Esophagus muscularis mucosa (tissue), 4 donors: ENCODE results near the gene SSTR5. TPM values are rescaled to one million over a fixed set of nuclear protein-coding genes. Genes with fewer than 3 reads are reported as not detected.

Experiments
- DNase-seq: peaks from one replicate; pipeline ENCODE4 v3.0.0-alpha.2; 2017; ENCODE audit errors: extremely low spot score
- H3K27ac ChIP-seq, 4 donors: fragments of 200-600 bp; sonication (generic); replicated peaks in 1 of 4; 1 replicate in 3 of 4; 2 replicates in 1 of 4; pipeline ENCODE4 v1.5.1; 2016 to 2019; ENCODE audit warnings: mild to moderate bottlenecking in 1 of 4
- H3K27me3 ChIP-seq, 4 donors: fragments of 200-600 bp; sonication (generic); one replicate each; pipeline versions ENCODE4 v1.5.1 to v1.6.0; 2016 to 2019
- H3K36me3 ChIP-seq, 4 donors: fragments of 200-600 bp; sonication (generic); one replicate each; pipeline ENCODE4 v1.5.1; 2016 to 2019
- H3K4me1 ChIP-seq, 4 donors: fragments of 200-600 bp; sonication (generic); one replicate each; pipeline ENCODE4 v1.5.1; 2016 to 2019
- H3K4me3 ChIP-seq, 4 donors: fragments of 200-600 bp; sonication (generic); 1 replicate in 2 of 4; 2 replicates in 2 of 4; pipeline ENCODE4 v1.5.1; 2016 to 2019; ENCODE audit warnings: mild to moderate bottlenecking in 4 of 4, moderate library complexity in 1 of 4
- H3K9me3 ChIP-seq, 4 donors: fragments of 200-600 bp; sonication (generic); 1 replicate in 3 of 4; 2 replicates in 1 of 4; pipeline ENCODE4 v1.5.1; 2016 to 2019
- EP300 ChIP-seq: sonication (generic); formaldehyde crosslinking; IDR thresholded peaks from one replicate; pipeline ENCODE4 v1.6.1; 2017; ENCODE audit warnings: antibody characterized with exemption
- POLR2A ChIP-seq: fragments of 450-650 bp; IDR thresholded peaks from one replicate; pipeline ENCODE4 v1.6.1; 2017; ENCODE audit warnings: antibody characterized with exemption, moderate library complexity, mild to moderate bottlenecking, low read depth
- POLR2AphosphoS5 ChIP-seq, 2 donors: sonication (generic); formaldehyde crosslinking; IDR thresholded peaks; one replicate each; pipeline ENCODE4 v1.6.1; 2017; ENCODE audit warnings: antibody characterized with exemption in 2 of 2
- WGBS: methylation state at CpG from one replicate; pipeline ENCODE4 v1.1.5; 2018; 5-methylcytosine and 5-hydroxymethylcytosine counted together
- intact Hi-C: fragments of 100-400 bp; cut with DNase I; formaldehyde crosslinking; loops from one replicate; pipeline ENCODE4 v1.15.1; 2023
- total RNA-seq, 4 donors: library from RNA; depleted of rRNA; stranded (reverse); fragments of >200 nt; gene quantifications; one replicate each; pipeline versions ENCODE4 v1.1.0 to v1.2.1, GENCODE V29; 2016
- TF ChIP-seq, protein P1 (sequence below), 3 experiments: fragments of 200-600 bp in 2 of 3; fragments of 450-650 bp in 1 of 3; sonication (generic) in 2 of 3; IDR thresholded peaks; one replicate each; pipeline ENCODE4 v1.5.1; 2017 to 2019; ENCODE audit warnings: antibody characterized with exemption in 3 of 3, mild to moderate bottlenecking in 2 of 3, moderate library complexity in 1 of 3

The SSTR5 gene
- total RNA-seq, 4 donors from 2014 or later = not detected

DNA sequence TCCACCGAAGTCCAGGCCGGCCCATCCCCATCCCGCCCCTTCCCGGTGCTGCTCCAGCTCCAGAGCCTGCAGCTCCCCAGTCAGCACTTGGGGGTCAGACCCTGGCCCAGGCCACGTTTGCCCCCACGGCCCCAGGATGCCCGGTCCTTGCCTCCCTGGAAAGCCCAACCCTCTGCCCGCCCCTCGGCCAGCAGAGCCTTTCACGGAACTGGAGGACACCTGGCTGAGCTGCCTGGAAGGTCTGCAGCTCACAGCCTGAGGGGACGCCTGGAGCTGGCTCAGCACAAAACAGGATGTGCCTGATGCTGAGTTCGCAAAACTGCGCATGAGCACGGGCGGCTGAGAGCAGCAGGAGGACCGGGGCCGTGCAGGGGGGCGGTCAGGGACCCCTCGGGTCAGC lies 29.7 kb upstream of the SSTR5 start:
- Histone ChIP-seq H3K9me3 (peaks cover 0 to 8% (median 3%) of the 10 kb centered on the region in 4 donors), H3K4me3 (no peak overlapping the region), H3K4me1 (peaks cover 0 to 32% (median 11%) of the 10 kb centered on the region in 4 donors), H3K27ac (no peak overlapping the region), H3K36me3 (no peaks in the 10 kb centered on the region), H3K27me3 (peaks cover 0 to 96% (median 13%) of the 10 kb centered on the region in 4 donors)
- no peak for DNase-seq
- TF ChIP-seq POLR2AphosphoS5 (IDR thresholded peaks at IDR 0.05) (no peak), EP300 (no peak), POLR2A (no peak)
- TF ChIP-seq, protein P1, sequence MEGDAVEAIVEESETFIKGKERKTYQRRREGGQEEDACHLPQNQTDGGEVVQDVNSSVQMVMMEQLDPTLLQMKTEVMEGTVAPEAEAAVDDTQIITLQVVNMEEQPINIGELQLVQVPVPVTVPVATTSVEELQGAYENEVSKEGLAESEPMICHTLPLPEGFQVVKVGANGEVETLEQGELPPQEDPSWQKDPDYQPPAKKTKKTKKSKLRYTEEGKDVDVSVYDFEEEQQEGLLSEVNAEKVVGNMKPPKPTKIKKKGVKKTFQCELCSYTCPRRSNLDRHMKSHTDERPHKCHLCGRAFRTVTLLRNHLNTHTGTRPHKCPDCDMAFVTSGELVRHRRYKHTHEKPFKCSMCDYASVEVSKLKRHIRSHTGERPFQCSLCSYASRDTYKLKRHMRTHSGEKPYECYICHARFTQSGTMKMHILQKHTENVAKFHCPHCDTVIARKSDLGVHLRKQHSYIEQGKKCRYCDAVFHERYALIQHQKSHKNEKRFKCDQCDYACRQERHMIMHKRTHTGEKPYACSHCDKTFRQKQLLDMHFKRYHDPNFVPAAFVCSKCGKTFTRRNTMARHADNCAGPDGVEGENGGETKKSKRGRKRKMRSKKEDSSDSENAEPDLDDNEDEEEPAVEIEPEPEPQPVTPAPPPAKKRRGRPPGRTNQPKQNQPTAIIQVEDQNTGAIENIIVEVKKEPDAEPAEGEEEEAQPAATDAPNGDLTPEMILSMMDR (IDR thresholded peaks at IDR 0.05) = no peak
- WGBS = 29% methylated on average over 11 of the region's 19 CpGs
- intact Hi-C loops = no loop called here

DNA sequence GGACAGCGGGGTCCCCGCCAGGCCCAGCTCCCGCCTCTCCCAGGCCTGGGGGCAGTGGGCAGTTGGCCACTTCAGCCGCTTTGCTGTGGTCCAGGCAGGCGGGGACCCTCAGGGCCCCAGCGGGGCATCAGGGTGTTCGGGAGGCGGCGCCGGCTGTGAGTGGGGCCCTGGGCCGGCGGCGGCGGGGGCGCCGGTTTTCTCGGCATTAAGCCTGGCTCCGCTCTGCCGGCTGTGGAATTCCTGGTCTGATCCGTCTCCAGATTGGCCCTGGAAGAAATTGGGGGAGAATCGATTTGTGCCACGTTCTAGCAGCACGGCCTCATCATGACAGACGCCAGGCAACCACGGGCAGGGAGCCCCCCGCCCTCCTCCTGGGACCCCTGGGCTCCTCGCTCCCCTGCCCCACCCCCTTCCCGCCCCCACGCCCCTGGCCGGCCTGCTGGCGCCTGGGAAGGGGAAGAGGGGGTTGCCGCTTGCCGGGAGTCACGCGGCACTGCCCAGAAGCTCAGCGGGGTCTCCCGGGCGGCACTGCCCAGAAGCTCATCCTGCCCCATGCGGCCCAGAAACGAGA lies 28.6 kb upstream of the SSTR5 start:
- no peak overlapping the region for H3K27ac ChIP-seq
- H3K4me3 ChIP-seq = no peak overlapping the region
- 58% methylated on average over 3 of the region's 40 CpGs for WGBS

GRCh38 chr16:1044460-1045309 lies 27.9 kb upstream of the SSTR5 start:
- intact Hi-C loops = no loop called here
- no peak for TF ChIP-seq EP300
- TF ChIP-seq, protein P1 (IDR thresholded peaks at IDR 0.05) = no peak
- TF ChIP-seq POLR2AphosphoS5 (IDR thresholded peaks at IDR 0.05) = no peak
- no peak for TF ChIP-seq POLR2A
- Histone ChIP-seq H3K9me3 (peaks cover 0 to 8% (median 3%) of the 10 kb centered on the region in 4 donors), H3K36me3 (no peaks in the 10 kb centered on the region), H3K27ac (no peak overlapping the region), H3K4me1 (peaks cover 0 to 42% (median 20%) of the 10 kb centered on the region in 4 donors), H3K27me3 (peaks cover 0 to 96% (median 13%) of the 10 kb centered on the region in 4 donors), H3K4me3 (no peak overlapping the region)
- DNase-seq = no peak
- 69% methylated on average over 13 of the region's 43 CpGs for WGBS

More for the DNA sequence above, 28.6 kb upstream of the SSTR5 start:
- Histone ChIP-seq H3K27me3 (peaks cover 0 to 96% (median 13%) of the 10 kb centered on the region in 4 donors), H3K9me3 (peaks cover 0 to 8% (median 3%) of the 10 kb centered on the region in 4 donors), H3K4me1 (peaks cover 0 to 42% (median 20%) of the 10 kb centered on the region in 4 donors), H3K36me3 (no peaks in the 10 kb centered on the region)
- intact Hi-C loops = no loop called here
- TF ChIP-seq EP300 (no peak), POLR2AphosphoS5 (IDR thresholded peaks at IDR 0.05) (no peak)
- TF ChIP-seq, protein P1 (IDR thresholded peaks at IDR 0.05) = no peak
- DNase-seq = no peak

GRCh38 chr16:1045310-1045992 lies 27.1 kb upstream of the SSTR5 start:
- Histone ChIP-seq H3K27me3 (peaks cover 0 to 96% (median 13%) of the 10 kb centered on the region in 4 donors), H3K27ac (no peak overlapping the region), H3K36me3 (no peaks in the 10 kb centered on the region), H3K9me3 (peaks cover 0 to 8% (median 3%) of the 10 kb centered on the region in 4 donors), H3K4me3 (no peak overlapping the region), H3K4me1 (peaks cover 0 to 42% (median 20%) of the 10 kb centered on the region in 4 donors)
- 63% methylated on average over 27 of the region's 38 CpGs for WGBS
- intact Hi-C loops = no loop called here
- no peak for TF ChIP-seq POLR2AphosphoS5 (IDR thresholded peaks at IDR 0.05)
- TF ChIP-seq EP300 = no peak
- TF ChIP-seq, protein P1 (IDR thresholded peaks at IDR 0.05) = no peak
- TF ChIP-seq POLR2A = no peak
- no peak for DNase-seq
